CD4-positive, alpha-beta memory T cell (primary cell): ENCODE data around the gene SFSWAP. TPM values are rescaled to one million over a fixed set of nuclear protein-coding genes. Genes with fewer than 3 reads are reported as not detected.
"Not testable (repeated sequence)": the region's sequence is repeated elsewhere in the genome, so short reads cannot be mapped to it uniquely, and the experiment has no call there.

Experiments
- CTCF ChIA-PET: fragments of 350-600 bp; sonication (Branson Sonifier 250); formaldehyde crosslinking; loops from one replicate; lab custom pipeline; 2021; ENCODE audit warnings: inconsistent platforms; ENCODE audit not compliant: partially characterized antibody; lab: Charles Lee
- POLR2A ChIA-PET: fragments of 350-600 bp; sonication (Branson Sonifier 250); formaldehyde crosslinking; loops from one replicate; lab custom pipeline; 2021; ENCODE audit not compliant: partially characterized antibody; lab: Charles Lee
- DNase-seq, 5 donors: peaks; one replicate each; pipeline versions ENCODE4 v3.0.0 to v3.0.0-alpha.2; 2020 to 2022; ENCODE audit warnings: mixed read lengths in 1 of 5
- H3K27ac ChIP-seq: one replicate; pipeline ENCODE4 v1.7.0; 2013; ENCODE audit warnings: low read depth, low read length
- H3K27me3 ChIP-seq: 2 replicates; pipeline ENCODE4 v1.7.0; 2013; ENCODE audit warnings: mild to moderate bottlenecking, low read length, moderate library complexity; ENCODE audit not compliant: insufficient read depth
- H3K36me3 ChIP-seq: 2 replicates; pipeline ENCODE4 v1.7.0; 2013; ENCODE audit warnings: mild to moderate bottlenecking, low read length, moderate library complexity; ENCODE audit not compliant: insufficient read depth
- H3K4me1 ChIP-seq: 2 replicates; pipeline ENCODE4 v1.7.0; 2013; ENCODE audit warnings: mild to moderate bottlenecking, low read length, moderate library complexity; ENCODE audit not compliant: insufficient read depth
- H3K4me3 ChIP-seq, 2 donors: one replicate each; pipeline ENCODE4 v1.7.0; 2013; ENCODE audit warnings: low read length in 2 of 2, mild to moderate bottlenecking in 1 of 2
- H3K9me3 ChIP-seq, 2 donors: one replicate each; pipeline ENCODE4 v1.7.0; 2013; ENCODE audit warnings: low read length in 2 of 2, control low read depth in 1 of 2; ENCODE audit not compliant: control insufficient read depth in 1 of 2
- H3K27ac Mint-ChIP-seq, 7 donors: one replicate each; pipeline ENCODE4 v1.8.0; 2020 to 2021; ENCODE audit warnings: mixed read lengths in 7 of 7, mild to moderate bottlenecking in 6 of 7, inconsistent platforms in 3 of 7, moderate library complexity in 3 of 7
- H3K27me3 Mint-ChIP-seq, 2 donors: one replicate each; pipeline ENCODE4 v1.8.0; 2020 to 2021; ENCODE audit warnings: mixed read lengths in 2 of 2
- H3K36me3 Mint-ChIP-seq, 2 donors: one replicate each; pipeline ENCODE4 v1.8.0; 2020 to 2021; ENCODE audit warnings: mixed read lengths in 2 of 2, inconsistent platforms in 1 of 2, mild to moderate bottlenecking in 1 of 2
- H3K4me1 Mint-ChIP-seq, 4 donors: one replicate each; pipeline ENCODE4 v1.8.0; 2020 to 2021; ENCODE audit warnings: mixed read lengths in 4 of 4, mild to moderate bottlenecking in 1 of 4
- H3K4me3 Mint-ChIP-seq, 8 donors: one replicate each; pipeline ENCODE4 v1.8.0; 2020 to 2021; ENCODE audit warnings: mixed read lengths in 8 of 8, mild to moderate bottlenecking in 7 of 8, moderate library complexity in 6 of 8, inconsistent platforms in 3 of 8
- H3K9me3 Mint-ChIP-seq, 8 donors: one replicate each; pipeline ENCODE4 v1.8.0; 2020 to 2021; ENCODE audit warnings: mixed read lengths in 8 of 8, mild to moderate bottlenecking in 5 of 8, inconsistent platforms in 3 of 8, moderate library complexity in 1 of 8
- intact Hi-C: fragments of 100-400 bp; cut with micrococcal nuclease; formaldehyde crosslinking; loops from one replicate; pipeline ENCODE4 v1.15.1; 2023
- polyA plus RNA-seq, 2 donors: library from polyadenylated mRNA; unstranded; fragments of 300-500 nt; fragmentation: Illumina TruSeq; gene quantifications; one replicate each; pipeline ENCODE4 v1.2.3, GENCODE V29; 2021
- total RNA-seq, 2 experiments: library from RNA; stranded (reverse); gene quantifications; one replicate each; pipeline ENCODE4 v1.2.3, GENCODE V29; 2021

SFSWAP gene
- total RNA-seq: 10 to 100 TPM; 95.7 to 96.8 TPM
- polyA plus RNA-seq: 10 to 100 TPM in 1 of 2 donors, 1 to 10 TPM in 1; 9.8 to 25.7 TPM

GRCh38 chr12:131710464-131711457, at the start of gene SFSWAP:
Gene SFSWAP, plus strand, starts transcription at chr12:131711090. Its CDS starts 140 bp downstream, at chr12:131711230.
- peaks cover 30% of the 10 kb centered on the region for H3K4me1 ChIP-seq
- H3K4me3 ChIP-seq: peak within 1 kb of the TSS; percentile 94 to 99
- Mint-ChIP-seq H3K9me3 (peaks cover 0 to 2% (median 0%) of the 10 kb centered on the region in 8 donors), H3K4me1 (peaks cover 20 to 40% (median 26%) of the 10 kb centered on the region in 4 donors), H3K36me3 (peaks cover 24 to 42% of the 10 kb centered on the region in 2 donors), H3K27me3 (no peaks in the 10 kb centered on the region), H3K4me3 (peak within 1 kb of the TSS; percentile 92 to 100 (median 98)), H3K27ac (peak within 1 kb of the TSS; percentile 94 to 98 (median 96))
- peak within 1 kb of the TSS; percentile 89 for H3K27ac ChIP-seq
- CTCF ChIA-PET: interaction anchor here (1.0 to 1.3 kb wide), 3 partner anchors 101 to 106 kb away, joined by 3 to 4 read pairs (median 3); no protein-coding TSS in a partner anchor
- peaks cover 20% of the 10 kb centered on the region for H3K36me3 ChIP-seq
- no peaks in the 10 kb centered on the region for H3K9me3 ChIP-seq
- DNase-seq: peak; percentile 71 to 85 (median 77)
- no peaks in the 10 kb centered on the region for H3K27me3 ChIP-seq
- intact Hi-C loops: loop anchor here (1.0 to 2.0 kb wide), 2 partner anchors 102 to 239 kb away; partner anchors contain the start of gene EP400
- POLR2A ChIA-PET: interaction anchor here (0.8 to 1.6 kb wide), 13 partner anchors 8 to 239 kb away, joined by 3 to 17 read pairs (median 6); partner anchors contain the start of gene EP400

DNA sequence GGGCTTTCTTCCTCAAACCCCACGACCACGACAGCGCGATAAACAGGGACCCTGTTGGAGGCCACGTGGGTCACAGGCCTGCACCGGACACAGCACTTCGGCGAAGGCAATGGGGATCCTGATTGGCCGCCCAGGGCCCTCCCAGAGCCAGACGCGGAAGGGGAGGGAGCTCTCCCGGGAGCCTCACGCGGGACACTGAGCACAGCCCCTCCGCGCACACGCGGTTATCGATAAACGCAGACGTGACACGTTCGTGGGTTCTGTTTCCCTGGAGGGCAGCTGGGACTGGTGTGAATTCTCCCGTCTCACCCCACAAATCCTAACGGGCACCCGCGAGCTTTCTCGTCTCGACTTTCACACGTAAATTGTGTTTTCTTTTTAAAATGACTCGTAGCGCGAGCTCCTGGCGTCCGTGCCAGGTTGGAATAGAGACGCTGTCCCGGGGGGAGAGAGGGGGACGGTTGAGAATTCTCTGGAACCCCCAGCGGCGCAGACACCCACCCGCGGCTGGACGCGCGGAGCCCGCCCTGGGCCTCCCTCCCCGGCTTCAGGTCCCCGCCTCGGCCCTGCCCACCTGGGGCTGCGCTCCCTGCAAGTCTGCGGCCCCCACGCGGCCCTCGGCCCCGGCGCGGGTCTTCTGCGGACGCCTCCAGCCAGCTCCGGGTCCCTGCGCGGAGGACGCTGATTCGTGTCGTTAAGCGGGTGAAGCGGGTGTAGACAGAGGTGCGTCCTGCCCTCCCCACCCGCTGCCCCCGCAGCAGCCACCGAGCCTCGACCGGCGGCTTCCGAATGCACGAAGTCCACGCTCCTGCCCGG, 49.5 kb upstream of the SFSWAP start:
- H3K27ac ChIP-seq, H3K27ac Mint-ChIP-seq, H3K4me1 Mint-ChIP-seq, H3K9me3 Mint-ChIP-seq, H3K27me3 ChIP-seq, CTCF ChIA-PET, H3K4me3 Mint-ChIP-seq, H3K4me3 ChIP-seq, H3K36me3 Mint-ChIP-seq, POLR2A ChIA-PET, H3K36me3 ChIP-seq, H3K4me1 ChIP-seq, H3K9me3 ChIP-seq: not testable (repeated sequence)
- DNase-seq: peak in 1 of 5 donors; percentile 10
- peaks cover 12 to 17% of the 10 kb centered on the region in 2 donors for H3K27me3 Mint-ChIP-seq
- intact Hi-C loops: loop anchor here (10.0 kb wide), 1 partner anchor 367 kb away; no protein-coding TSS in a partner anchor

- DNase-seq, H3K36me3 Mint-ChIP-seq, H3K27ac Mint-ChIP-seq, H3K4me1 ChIP-seq, POLR2A ChIA-PET, H3K27me3 ChIP-seq, H3K4me1 Mint-ChIP-seq, H3K36me3 ChIP-seq, H3K27ac ChIP-seq, H3K4me3 ChIP-seq, H3K9me3 Mint-ChIP-seq, CTCF ChIA-PET, H3K9me3 ChIP-seq: not testable (repeated sequence)
- peaks cover 8 to 15% of the 10 kb centered on the region in 2 donors for H3K27me3 Mint-ChIP-seq
- intact Hi-C loops: loop anchor here (10.0 kb wide), 1 partner anchor 367 kb away; no protein-coding TSS in a partner anchor
- peak overlapping the region in 5 of 8 donors; percentile 58 to 78 (median 65) for H3K4me3 Mint-ChIP-seq
These were observed 49.0 kb upstream of the SFSWAP start for GRCh38 chr12:131661986-131662288.

- H3K36me3 Mint-ChIP-seq, CTCF ChIA-PET, POLR2A ChIA-PET, H3K4me1 ChIP-seq, H3K36me3 ChIP-seq, H3K4me1 Mint-ChIP-seq, H3K27me3 ChIP-seq, H3K4me3 ChIP-seq, DNase-seq, H3K27ac Mint-ChIP-seq, H3K9me3 Mint-ChIP-seq, H3K27ac ChIP-seq, H3K9me3 ChIP-seq: not testable (repeated sequence)
- peak overlapping the region in 7 of 8 donors; percentile 29 to 78 (median 62) for H3K4me3 Mint-ChIP-seq
- H3K27me3 Mint-ChIP-seq: peaks cover 7 to 14% of the 10 kb centered on the region in 2 donors
- intact Hi-C loops: loop anchor here (10.0 kb wide), 1 partner anchor 368 kb away; no protein-coding TSS in a partner anchor
These were observed 48.5 kb upstream of the SFSWAP start for GRCh38 chr12:131662346-131662745.

DNA sequence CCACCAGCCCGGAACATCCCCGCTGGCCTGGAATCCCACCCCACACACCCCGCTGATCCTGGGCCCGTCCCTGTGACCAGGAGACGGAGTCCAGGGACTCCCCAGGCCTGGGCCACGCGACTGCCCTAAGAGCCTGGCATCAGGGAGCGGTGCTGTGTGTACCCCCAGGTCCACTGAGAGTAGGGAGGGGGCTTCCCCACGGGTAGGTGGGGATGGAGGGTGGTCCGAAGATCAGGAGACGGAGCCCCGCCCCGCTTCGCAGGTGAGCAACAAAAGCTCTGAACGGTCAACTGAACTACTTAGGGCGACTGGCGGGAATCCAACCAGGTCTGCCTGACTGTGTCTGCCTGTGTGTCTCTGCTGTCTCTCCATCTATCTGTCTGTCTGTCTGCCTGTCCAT, 45.2 kb upstream of the SFSWAP start:
- CTCF ChIA-PET, H3K9me3 ChIP-seq, DNase-seq, H3K27me3 ChIP-seq, H3K27me3 Mint-ChIP-seq, H3K4me1 ChIP-seq, H3K4me3 Mint-ChIP-seq, H3K36me3 Mint-ChIP-seq, H3K4me3 ChIP-seq, H3K9me3 Mint-ChIP-seq, POLR2A ChIA-PET, H3K36me3 ChIP-seq, H3K4me1 Mint-ChIP-seq, H3K27ac ChIP-seq, H3K27ac Mint-ChIP-seq: not testable (repeated sequence)
- intact Hi-C loops: loop anchor here (10.0 kb wide), 1 partner anchor 371 kb away; no protein-coding TSS in a partner anchor

DNA sequence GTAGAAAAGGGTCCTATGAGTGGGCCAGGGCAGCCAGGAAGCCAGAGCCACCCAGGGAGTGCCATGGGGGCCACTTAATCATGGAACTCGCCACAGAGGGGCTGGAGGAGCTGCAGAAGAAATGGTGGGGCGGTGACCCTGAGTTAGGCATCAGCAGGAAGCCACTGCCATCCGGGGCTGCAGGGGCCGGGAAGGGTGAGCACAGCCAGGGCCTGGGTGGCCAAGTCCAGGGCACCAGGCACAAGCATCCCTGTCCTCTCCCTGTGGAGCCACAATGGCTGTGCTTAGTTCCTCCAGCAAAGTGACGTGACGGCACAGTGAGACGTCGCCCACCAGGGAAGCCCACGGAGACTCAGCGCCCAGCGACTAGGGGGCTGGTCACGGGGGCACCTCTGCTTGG, 44.4 kb upstream of the SFSWAP start:
- intact Hi-C loops: loop anchor here (10.0 kb wide), 1 partner anchor 372 kb away; no protein-coding TSS in a partner anchor
- H3K4me3 Mint-ChIP-seq, H3K36me3 ChIP-seq, H3K27ac Mint-ChIP-seq, POLR2A ChIA-PET, H3K4me3 ChIP-seq, H3K27me3 ChIP-seq, H3K27me3 Mint-ChIP-seq, H3K36me3 Mint-ChIP-seq, H3K9me3 ChIP-seq, H3K4me1 Mint-ChIP-seq, CTCF ChIA-PET, H3K9me3 Mint-ChIP-seq, H3K4me1 ChIP-seq, DNase-seq, H3K27ac ChIP-seq: not testable (repeated sequence)
